Hematopoietic multipotent progenitor cell treated with erythropoietin and hydrocortisone succinate and interleukin-3 and kit ligand, for 8 days (in vitro differentiated cells): ENCODE results near the gene MED12L.
"Not testable (repeated sequence)": the region's sequence is repeated elsewhere in the genome, so short reads cannot be mapped to it uniquely, and the experiment has no call there.

Experiments
- DNase-seq: peaks from one replicate; pipeline ENCODE4 v3.0.0-alpha.2; 2015

MED12L gene

DNA sequence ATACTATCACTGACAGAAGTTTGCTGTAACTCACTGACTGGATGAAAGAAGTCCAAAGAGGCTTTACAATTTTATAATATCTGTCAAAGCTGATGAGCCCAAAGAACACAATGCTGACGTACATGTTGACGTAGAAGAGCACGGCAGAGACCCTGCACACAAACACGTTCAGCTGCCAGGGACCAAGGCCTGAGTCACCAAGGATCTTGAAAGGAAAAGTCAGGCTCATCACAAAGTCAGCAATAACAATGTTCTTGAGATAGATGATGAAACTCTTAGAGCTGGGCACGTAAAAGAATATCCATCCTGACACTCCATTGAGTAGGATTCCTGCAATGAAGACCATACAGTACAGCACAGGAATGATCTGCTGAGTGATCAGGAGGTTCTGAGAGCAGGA, 128.4 kb downstream of the MED12L start:
- DNase-seq: no peak

DNA sequence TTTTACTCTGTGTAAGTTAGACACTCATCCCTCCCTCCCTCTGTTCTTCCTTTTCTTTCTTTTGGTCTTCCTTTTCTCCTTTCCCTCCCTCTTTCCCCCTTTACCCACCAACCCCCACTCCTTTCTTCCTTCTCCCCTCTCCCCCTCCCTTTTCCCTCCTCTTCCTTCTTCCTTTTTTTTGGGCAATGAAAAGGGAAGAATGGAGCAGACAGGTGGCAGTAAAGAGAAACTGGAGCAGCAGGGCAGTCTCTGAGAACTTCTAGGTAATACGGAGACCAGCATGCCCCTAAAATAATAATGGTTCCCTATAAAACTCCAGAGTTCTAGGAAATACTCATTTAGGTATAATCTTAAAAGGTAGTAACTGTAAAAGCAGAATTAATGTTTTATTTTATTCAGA, 129.0 kb downstream of the MED12L start:
- DNase-seq: no peak

DNA sequence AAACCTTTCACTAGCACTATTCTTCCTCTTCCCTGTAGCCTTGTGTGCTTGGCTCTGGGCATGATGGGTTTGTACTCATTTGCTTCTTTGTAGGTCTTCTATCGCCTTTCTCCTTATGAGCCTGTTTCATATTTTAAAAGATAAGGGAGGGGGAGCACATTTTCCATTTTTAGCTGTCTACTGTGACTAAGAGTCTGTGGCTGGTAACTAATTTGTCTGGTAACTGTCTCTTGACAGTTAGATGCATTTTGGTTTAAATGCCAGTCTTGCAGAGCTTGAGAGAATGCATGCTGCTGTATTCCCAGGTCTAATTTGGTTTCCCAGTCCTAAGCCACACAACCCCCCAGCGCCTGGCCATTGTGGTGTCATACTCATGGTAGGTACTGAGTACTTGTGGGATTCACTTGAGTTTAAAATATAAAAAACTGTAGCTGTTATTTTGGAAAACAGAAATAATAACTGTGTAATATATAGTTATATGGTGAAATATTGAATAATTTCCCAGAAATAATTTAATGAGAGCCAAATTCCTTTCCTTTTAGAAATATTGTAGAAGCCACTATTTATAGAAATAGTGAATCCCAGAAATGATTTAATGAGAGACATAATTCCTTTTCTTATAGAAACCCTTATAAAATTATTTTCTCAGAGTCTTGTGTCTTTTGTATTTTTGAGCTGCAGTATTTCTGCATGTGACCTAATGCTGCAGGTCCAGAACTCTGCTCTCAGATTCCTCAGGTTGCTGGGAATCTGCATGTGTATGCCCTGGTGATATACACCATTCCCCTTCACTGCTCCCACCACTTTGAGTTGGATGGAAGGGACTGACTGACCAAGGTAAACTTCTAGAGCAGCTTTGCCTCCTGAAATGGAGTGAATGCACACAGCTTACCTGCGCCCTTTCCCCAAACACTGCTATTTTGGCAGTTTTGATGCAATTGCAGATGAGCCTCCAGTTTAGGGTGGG, 131.5 kb downstream of the MED12L start:
- peak; percentile 73 for DNase-seq

GRCh38 chr3:151218136-151218535, 132.7 kb downstream of the MED12L start:
- DNase-seq: no peak

DNA sequence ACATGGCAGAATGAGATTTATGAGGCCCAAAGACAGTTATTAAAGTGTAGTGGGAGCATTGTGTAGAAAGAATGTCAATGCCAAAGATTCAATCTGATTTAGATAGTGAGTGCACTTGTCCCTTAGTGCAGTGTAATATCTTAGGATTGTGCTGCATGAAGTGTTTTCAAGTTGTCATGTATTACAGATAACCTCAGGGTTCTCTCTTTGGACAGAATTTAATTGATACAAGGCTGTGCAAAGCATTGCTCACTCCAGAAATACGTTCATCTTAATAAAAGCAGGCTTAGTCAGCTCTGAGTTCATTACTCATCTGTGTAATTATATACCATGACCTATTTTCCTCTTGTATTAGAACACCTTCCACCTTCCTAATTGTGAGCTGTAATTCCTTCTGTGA, 133.6 kb downstream of the MED12L start:
- no peak for DNase-seq

DNA sequence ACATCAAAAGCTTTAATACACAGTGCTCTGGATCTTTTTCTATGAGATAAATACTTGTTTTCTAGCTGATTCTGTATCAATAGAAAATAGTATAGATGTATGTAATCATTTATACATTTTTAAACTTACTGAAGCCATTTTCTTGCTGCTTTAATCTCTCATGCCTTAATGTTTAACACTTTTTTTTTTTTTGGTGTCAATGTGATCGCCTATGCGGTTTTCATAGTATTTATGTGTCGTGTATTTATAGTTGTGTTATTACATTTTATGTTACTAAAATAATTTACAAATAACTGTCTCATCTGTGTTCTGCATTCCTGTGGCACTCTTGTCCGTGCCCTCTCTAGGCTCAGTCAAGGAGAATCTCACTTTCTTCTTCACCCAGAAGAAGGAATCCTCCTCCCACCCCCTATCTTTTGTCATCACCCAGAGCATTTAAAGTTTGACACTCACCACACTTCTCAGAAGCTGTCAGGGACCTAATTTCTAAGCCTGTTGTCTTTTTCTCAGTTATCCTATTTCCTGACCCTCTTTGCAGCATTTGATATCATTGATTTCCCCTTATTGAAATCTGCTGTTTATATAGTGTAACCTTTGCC, 138.9 kb downstream of the MED12L start:
- no peak for DNase-seq

DNA sequence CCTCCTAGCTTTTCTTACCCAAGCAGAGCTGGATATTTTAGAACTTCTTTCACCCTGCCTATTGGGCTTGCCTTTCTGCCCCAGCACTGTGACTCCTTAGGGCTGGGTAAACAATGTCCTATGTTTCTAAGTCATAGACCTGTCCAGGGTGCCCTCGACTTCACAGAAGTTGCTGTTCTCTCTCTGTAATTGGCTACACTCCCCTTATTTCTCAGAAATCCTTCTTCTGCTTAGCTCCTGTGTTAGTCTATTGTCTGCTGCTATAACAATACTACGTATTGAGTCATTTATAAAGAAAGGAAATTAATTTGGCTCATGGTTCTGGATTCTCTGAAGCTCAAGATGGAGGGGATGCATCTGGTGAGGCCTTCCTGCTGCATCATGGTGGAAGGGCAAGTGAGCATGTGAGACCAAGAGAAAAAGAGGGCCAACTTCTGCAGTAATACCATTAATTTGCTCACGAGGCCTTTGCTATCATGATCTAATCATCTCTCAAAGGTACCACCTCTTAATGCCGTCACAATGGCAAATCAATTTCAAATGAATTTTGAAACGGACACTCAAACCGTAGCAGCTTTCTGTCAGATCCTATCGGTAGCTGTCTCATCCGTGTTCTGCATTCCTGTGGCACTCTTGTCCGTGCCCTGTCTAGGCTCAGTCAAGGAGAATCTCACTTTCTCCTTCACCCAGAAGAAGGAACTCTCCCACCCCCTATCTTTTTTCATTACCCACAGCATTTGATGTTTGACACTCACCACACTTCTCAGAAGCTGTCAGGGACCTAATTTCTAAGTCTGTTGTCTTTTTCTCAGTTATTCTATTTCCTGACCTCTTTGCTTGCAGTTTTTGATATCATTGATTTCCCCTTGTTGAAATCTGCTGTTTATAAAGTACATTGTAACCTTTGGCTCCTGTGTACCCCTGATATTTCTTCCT, 139.8 kb downstream of the MED12L start:
- DNase-seq: no peak

GRCh38 chr3:151226088-151226563, 140.7 kb downstream of the MED12L start:
- DNase-seq: no peak

GRCh38 chr3:151226825-151227224, 141.4 kb downstream of the MED12L start:
- no peak for DNase-seq

GRCh38 chr3:151227266-151227806, 141.9 kb downstream of the MED12L start:
- no peak for DNase-seq

DNA sequence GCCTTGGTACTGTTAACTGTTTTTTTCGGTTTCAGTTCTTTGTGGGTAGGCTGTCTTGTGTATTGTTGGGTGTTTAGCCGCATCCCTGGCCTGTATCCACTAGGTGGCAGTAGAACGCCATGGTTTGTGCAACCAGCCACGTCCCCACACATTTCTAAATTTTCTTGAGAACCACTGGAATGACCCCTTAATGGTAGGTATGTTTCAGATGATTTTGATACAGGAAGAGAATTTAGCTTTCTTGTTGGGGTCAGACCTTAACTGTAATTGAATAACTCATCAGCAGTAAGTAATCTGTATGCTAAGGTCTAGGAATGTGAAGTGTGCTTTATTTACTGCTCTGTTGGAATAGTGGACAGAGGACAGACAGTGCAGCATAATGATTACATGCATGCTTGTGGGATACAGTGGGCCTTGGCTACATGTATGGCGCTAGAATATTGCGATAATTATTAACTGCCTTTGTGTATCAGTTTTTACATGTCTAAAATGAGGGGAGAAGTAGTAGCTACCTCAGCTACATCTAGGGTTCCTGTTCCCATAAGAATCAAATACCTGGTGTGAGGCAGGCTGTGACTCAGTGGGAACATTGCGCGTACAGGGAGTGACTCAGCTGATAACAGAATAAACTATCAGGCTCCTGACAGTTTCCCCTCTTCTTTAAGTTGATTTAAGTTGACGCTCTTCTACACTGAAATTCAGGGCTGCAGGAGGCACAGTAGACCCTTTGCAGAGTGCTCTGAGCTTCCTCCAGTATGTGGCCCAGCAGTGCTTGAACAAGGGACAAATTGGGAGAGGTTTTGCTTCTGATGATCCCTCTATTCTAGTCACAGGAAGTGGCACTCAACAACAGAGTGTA, 142.6 kb downstream of the MED12L start:
- peak; percentile 80 for DNase-seq

DNA sequence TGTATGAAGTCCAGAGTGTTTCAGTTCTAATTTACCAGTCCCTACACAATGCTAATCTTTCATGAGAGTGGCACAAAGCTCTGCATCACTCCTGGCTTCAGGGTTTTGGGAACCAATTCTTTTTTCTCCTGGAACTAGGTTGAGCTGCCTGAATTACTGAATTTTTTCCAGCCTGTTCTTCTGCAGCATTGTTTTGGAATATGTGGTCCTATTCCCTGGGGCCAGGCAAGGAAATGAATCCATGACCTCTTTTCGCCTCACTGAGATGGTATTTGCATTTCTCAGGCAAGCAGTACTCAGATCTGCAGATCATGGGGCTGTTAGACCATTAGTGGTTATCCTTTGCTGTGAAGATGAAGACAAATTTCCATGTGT, 143.2 kb downstream of the MED12L start:
- no peak for DNase-seq

DNA sequence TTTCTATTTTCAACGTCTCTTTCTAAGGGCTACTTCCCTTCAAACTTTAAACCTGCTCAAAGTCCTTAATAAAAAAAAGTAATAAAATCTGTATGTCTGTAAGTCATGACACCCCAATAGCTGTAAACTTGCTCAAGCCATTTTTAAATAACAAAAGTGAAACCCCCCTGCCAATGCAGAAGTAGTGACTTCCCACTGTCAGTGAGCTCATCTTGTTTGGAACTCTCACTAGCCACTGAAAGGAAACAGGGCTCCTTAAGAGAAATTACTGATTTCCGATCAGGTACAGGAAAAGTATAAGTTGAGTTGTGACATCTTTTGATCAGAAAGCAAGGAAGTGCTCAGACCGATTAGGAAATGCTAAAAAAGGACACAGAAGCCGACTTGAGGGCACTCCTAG, 145.2 kb downstream of the MED12L start:
- DNase-seq: no peak

DNA sequence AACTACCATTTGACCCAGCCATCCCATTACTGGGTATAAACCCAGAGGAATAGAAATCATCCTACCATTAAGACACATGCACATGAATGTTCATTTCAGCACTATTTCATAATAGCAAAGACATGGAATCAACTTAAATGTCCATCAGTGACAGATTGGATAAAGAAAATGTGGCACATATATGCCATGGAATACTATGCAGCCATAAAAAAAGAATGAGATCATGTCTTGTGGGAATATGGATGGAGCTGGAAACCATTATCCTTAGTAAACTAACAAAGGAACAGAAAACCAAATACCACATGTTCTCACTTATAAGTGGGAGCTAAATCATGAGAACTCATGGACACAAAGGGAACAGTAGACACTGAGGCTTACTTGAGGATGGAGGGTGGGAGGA, 146.9 kb downstream of the MED12L start:
- DNase-seq: not testable (repeated sequence)

- no peak for DNase-seq
Measured at GRCh38 chr3:151232991-151233390, 147.5 kb downstream of the MED12L start.

DNA sequence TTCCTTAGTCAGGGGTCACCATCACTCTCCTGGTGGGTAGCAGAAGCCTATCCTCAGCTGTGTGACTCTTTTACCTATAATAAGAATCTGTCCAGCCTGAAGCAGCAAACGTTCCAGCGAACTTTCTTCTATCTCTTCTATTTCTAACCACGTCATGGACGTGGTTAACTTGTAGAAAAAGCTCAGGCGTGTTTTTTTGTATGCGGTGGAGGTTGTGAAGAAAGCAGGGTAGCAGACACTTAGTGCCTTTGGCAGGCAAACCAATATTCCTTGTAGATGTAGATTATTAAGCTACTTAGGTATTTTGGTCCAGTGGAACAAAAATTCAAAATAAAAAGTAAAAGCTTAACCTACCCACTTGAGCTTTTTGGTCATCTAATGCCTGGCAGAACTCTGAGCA, 149.4 kb downstream of the MED12L start:
- DNase-seq: no peak

DNA sequence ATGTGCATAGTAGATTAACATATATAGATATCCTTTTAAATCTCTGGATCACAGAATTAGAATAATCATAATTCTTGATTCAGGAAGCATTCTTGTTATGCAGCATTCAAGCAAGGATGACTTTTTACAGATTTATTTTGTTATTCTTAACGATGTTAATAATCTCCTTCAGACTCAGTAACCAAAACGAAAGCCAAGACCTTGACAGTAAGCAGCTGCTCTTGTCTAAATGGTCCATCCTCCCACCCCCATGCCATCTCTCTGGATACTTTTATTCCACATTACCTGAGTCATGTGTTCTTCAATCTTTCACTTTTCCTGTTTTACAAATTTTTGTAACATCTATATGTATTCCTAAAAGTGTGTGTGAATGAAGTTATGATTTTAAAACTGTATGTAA, 150.9 kb downstream of the MED12L start:
- DNase-seq: no peak

DNA sequence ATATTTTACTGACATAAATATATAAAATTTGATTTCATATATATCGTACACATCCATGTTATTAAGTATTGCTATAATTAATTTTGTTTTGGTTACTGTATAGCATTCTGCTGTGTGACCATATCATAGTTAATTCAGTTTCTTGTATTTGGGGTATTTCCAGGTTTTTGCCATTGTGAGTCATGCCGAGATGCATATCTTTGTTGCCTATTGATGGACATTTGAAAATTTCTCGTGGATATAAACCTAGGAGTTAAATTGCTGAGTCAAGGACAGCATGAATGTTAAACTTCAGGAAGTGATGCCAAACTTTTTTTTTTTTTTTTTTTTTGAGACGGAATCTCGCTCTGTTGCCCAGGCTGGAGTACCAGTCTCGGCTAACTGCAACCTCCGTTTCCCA, 151.3 kb downstream of the MED12L start:
- DNase-seq: no peak

- not testable (repeated sequence) for DNase-seq
Measured at GRCh38 chr3:151242006-151242405, 156.5 kb downstream of the MED12L start.

DNA sequence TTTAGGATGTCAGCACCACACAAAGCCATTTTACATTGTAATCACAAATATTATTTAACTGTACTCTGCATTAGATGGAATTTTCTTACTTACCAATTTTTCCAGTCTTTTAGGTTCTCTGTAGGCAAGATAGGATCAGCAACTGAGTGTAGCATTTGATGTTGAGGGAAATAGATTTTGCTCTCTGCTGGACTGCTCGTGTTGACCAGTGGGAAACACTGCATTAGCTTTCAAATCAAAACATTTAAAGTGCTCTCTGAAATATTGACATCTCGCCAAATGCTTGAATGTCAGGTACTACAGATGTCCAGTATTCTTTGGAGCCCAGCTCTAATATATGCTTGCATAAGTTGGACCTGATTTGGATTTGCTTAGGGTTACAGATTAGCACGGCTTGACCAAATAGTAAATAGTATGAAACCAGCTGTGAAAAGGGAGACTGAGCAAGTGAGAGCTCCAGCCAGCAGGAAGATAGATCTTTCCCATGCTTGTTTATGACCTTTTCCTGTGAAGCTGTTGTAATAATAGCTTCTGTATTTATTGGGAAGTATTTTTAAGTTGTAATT, 163.4 kb downstream of the MED12L start:
- no peak for DNase-seq

- no peak for DNase-seq
Measured at GRCh38 chr3:151256749-151257148, 171.3 kb downstream of the MED12L start.

DNA sequence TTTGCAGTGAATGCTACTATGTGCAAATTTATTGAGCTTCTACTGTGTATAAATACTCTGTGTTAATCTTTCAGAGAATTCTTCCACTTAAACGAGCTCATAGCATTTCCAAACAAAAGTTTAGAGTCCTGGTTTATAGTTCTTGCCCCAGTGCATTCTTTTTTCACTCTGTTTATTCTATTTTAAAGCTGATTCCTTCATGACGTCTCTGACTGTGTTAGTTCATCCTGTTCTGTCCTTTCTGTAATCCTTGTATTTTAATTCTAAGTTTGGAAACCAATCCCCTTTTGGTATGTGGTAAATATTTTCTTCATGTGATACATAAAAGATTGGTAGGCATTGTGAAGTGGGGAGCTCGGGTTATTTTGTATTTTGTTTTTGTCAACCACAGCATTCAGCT, 174.2 kb downstream of the MED12L start:
- DNase-seq: no peak
